Endothelial cell of umbilical vein (primary cell): Measurements from ENCODE around the gene SNORC.

Source experiments
- EZH2 ChIP-seq: IDR thresholded peaks from 2 replicates; pipeline ENCODE4 v1.6.1; 2012; ENCODE audit warnings: borderline replicate concordance, low read depth, mild to moderate bottlenecking, moderate library complexity, low read length, inconsistent platforms; ENCODE audit not compliant: severe bottlenecking
- JUN ChIP-seq: IDR thresholded peaks from 2 replicates; pipeline ENCODE4 v1.6.1; 2011; ENCODE audit warnings: borderline replicate concordance, low read depth; ENCODE audit not compliant: insufficient read length, insufficient read depth
- MYC ChIP-seq: IDR thresholded peaks from one replicate; pipeline ENCODE4 v1.6.1; 2011; ENCODE audit warnings: mild to moderate bottlenecking, low read depth, low read length
- POLR2AphosphoS5 ChIP-seq: IDR thresholded peaks from 2 replicates; pipeline ENCODE4 v1.6.1; 2012; ENCODE audit warnings: low read depth, mild to moderate bottlenecking, control low read depth, low read length, moderate library complexity; ENCODE audit not compliant: insufficient read depth
- TF ChIP-seq, protein P1 (sequence below), 2 donors: IDR thresholded peaks; 1 replicate in 1 of 2; 2 replicates in 1 of 2; pipeline ENCODE4 v1.5.1; 2011; ENCODE audit warnings: low read length in 2 of 2, mild to moderate bottlenecking in 2 of 2, moderate library complexity in 2 of 2, control low read depth in 1 of 2, inconsistent platforms in 1 of 2, low read depth in 1 of 2; ENCODE audit not compliant: insufficient read depth in 1 of 2; ENCODE audit errors: extremely low read depth in 1 of 2
- TF ChIP-seq, protein P2 (sequence below): IDR thresholded peaks from 2 replicates; pipeline ENCODE4 v1.6.1; 2011; ENCODE audit not compliant: insufficient read depth, insufficient read length

DNA sequence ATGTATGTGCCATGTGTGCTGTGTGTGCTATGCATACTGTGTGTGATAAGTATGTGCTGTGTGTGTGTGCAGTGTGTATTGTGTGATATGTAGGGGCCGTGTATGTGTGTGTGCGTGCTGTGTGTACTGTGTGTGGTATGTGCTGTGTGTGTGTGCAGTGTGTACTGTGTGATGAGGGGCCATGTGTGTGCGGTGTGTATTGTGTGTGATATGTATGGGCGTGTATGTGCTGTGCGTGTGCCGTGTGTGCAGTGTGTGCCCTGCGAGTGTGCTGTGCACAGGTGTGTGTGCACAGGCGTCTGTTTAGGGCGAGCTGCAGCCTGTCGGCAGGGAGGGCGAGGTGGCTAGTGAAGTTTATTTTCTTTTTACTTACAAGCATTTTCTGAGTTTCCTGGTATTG lies 16.1 kb downstream of the SNORC start:
- TF ChIP-seq MYC (no peak), POLR2AphosphoS5 (no peak), EZH2 (no peak), JUN (no peak)
- TF ChIP-seq, protein P1, sequence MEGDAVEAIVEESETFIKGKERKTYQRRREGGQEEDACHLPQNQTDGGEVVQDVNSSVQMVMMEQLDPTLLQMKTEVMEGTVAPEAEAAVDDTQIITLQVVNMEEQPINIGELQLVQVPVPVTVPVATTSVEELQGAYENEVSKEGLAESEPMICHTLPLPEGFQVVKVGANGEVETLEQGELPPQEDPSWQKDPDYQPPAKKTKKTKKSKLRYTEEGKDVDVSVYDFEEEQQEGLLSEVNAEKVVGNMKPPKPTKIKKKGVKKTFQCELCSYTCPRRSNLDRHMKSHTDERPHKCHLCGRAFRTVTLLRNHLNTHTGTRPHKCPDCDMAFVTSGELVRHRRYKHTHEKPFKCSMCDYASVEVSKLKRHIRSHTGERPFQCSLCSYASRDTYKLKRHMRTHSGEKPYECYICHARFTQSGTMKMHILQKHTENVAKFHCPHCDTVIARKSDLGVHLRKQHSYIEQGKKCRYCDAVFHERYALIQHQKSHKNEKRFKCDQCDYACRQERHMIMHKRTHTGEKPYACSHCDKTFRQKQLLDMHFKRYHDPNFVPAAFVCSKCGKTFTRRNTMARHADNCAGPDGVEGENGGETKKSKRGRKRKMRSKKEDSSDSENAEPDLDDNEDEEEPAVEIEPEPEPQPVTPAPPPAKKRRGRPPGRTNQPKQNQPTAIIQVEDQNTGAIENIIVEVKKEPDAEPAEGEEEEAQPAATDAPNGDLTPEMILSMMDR (IDR thresholded peaks at IDR 0.05; ENCODE audit: extremely low read depth in 1 of 2, insufficient read depth in 1 of 2, low read depth in 1 of 2, low read length in 2 of 2), result no peak
- TF ChIP-seq, protein P2, sequence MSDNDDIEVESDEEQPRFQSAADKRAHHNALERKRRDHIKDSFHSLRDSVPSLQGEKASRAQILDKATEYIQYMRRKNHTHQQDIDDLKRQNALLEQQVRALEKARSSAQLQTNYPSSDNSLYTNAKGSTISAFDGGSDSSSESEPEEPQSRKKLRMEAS, result no peak
